Activated CD8-positive, alpha-beta memory T cell treated with anti-CD3 and anti-CD28 coated beads, Interleukin-2, amount 50 U/mL, for 24 hours (primary cell): ENCODE data around the gene THAP11.
A peak's percentile ranks its signal among the peaks of the same experiment; 100 is the strongest.
"Not testable (repeated sequence)": the region's sequence is repeated elsewhere in the genome, so short reads cannot be mapped to it uniquely, and the experiment has no call there.

ENCODE experiments used
- DNase-seq: peaks from one replicate; pipeline ENCODE4 v3.0.0-alpha.2; 2020; ENCODE audit errors: extremely low read depth

The THAP11 gene

GRCh38 chr16:67834242-67834614, 7.9 kb upstream of the THAP11 start:
- DNase-seq, result no peak

- DNase-seq, result not testable (repeated sequence)
Observed at GRCh38 chr16:67837190-67837589, 4.9 kb upstream of the THAP11 start.

DNA sequence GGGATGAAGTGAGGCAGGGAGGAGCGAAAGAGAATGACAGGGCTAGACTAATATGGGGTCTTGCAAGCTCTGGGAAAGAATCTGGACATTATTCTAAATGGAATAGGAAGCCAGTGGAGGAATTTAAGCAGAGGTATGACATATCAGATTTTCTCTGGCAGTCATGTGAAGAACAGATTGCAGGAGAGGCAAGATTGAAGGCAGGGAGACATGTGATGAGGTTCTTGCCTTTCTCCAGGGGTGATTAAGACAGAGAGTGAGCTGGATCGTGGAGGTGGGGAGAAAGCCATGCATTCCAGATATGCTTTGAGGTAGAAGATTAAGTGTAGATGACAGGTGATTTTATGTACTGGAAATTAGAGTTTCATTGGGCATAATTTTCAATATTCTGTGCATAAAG, 4.3 kb upstream of the THAP11 start:
- DNase-seq, result no peak

GRCh38 chr16:67841198-67841815, 813 bp upstream of the THAP11 start:
- no peak for DNase-seq

GRCh38 chr16:67842509-67843342, 606 bp downstream of the THAP11 start:
- DNase-seq, result no peak

DNA sequence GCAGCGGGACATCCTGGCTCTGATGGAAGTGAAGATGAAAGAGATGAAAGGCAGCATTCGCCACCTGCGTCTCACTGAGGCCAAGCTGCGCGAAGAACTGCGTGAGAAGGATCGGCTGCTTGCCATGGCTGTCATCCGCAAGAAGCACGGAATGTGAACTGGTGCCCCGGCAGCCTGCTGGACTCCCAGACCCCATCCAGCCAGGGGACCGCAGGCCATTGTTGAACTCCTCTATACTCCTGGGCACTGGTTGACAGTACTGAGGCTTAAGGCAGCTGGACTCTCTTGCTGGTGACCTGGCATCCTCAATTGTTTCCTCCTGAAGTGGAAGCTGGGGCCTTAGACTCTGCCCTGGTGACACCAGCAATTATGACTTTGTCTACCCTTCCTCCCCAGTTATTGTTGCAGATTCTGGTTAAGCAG, 1.2 kb downstream of the THAP11 start:
- no peak for DNase-seq

DNA sequence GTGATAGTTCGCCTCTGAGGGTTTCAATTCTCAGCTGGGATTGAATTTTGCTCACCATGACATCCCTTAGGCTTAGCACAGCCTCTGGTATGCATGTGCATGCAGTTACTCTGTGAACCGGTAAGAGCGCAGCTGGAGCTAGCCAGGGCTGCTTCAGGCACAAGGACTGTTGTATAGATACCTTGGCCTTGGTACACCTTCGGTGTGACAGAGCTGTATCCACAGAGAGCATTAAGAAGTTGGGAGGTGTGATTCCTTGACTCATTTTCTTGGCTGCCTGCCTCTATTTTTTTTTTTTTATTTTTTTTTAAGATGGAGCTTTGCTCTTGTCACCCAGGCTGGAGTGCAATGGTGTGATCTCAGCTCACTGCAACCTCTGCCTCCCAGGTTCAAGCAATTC, 2.4 kb downstream of the THAP11 start:
- no peak for DNase-seq

GRCh38 chr16:67845291-67846062, 3.4 kb downstream of the THAP11 start:
- DNase-seq, result no peak

- DNase-seq, result no peak
Observed at GRCh38 chr16:67846063-67846319, 3.9 kb downstream of the THAP11 start.

GRCh38 chr16:67846320-67847063, 4.4 kb downstream of the THAP11 start, which contains the start of gene NUTF2:
TSS of gene NUTF2 (plus strand) at chr16:67846933. CDS start at chr16:67865131, 18,198 bp downstream.
- peak; percentile 87 for DNase-seq

DNA sequence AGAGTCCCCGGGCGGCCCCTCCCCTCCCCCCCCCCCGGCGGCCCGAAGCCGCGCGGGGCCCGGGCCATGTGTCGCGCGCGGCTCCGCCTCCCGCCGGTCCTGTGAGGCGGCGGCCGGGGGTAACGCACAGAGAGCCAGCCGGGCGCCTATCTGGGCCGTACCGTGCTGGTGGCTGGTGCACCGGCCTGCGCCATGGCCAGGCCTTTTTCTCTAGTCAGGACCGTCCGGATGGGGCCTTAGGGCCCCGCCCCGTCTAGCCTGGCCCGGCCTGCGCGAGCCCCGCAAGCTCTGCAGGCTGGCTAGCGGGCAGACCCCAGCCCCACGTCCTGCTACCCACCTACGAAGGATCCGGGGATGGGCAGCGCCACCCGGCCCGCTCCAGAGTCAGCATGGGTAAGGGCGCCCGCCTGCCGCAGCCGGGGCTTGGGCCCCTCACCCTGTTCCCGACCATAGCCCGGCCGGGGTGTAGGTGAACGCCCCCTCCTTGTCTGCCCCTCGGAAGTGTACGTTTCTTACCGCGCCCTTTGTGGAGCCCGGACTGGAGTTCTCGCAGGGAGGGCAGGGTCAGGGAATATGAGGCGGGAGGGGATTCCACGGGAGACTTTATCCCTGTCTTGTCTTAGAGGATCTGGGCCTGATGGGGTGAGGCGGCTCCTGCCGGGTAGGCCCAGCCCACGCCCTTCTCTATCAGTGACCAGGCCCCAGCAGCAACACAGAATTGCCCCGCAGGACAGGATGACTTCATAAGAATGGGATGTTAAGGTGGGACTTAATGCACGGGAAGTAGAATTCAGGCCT, 5.1 kb downstream of the THAP11 start, which contains the start of gene CENPT:
TSS of gene CENPT (minus strand) at position 630 of the 798 bp plus-strand sequence. CDS start 13,834 bp downstream, outside the sequence.
- DNase-seq, result no peak

DNA sequence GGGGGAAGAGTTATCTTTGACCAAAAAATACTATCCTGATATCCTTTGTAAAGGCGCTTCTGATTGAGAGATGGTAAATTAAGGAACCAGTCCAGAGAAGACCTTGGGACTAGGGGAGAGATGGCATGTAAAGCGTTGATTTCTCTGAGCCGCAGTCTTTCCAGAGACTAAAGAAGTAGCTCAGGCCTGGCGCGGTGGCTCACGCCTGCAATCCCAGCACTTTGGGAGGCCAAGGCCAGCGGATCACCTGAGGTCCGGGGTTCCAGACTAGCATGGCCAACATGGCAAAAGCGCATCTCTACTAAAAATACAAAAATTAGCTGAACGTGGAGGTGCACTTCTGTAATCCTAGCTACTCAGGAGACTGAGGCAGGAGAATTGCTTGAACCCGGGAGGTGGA, 6.0 kb downstream of the THAP11 start:
- no peak for DNase-seq

GRCh38 chr16:67853670-67854069, 11.6 kb downstream of the THAP11 start:
- DNase-seq, result no peak

DNA sequence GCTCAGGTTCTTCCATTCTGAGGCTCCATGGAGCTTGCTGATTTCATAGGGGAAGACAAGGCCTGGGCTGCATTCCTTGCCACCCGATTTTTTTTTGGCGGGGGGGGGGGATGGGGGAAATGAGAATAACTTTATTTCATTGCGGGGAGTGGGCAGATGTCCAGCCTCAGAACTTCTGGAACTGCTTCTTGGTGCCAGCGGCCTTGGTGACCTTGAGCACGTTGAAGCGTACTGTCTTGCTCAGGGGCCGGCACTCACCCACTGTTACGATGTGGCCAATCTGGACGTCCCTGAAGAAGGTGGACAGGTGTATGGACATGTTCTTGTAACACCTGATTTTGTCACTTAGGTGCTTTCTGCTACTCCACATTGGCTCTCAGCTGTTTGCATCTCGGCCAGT, 13.7 kb downstream of the THAP11 start:
- DNase-seq, result no peak

- DNase-seq, result no peak
Observed at GRCh38 chr16:67856927-67857546, 14.9 kb downstream of the THAP11 start.

- no peak for DNase-seq
Observed at GRCh38 chr16:67857547-67858233, 15.6 kb downstream of the THAP11 start.

DNA sequence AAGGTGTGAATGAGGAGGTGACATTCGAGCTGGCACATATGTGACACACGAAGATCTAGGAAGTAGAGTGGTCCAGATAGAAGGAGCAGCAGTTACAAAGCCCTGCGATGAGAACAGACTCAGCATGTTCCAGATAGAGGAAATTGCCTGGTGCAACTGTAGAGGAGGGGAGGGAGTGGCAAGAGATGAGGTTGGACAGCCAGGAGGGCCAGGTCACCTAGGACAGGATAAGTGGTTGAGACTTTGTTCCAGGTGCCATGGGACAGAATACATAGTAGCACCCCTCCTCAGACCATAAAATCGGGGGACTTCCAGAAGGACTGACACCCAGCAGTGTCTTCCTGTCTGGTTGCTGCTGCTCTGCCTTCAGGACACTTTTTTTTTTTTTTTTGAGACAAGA, 16.4 kb downstream of the THAP11 start:
- no peak for DNase-seq

DNA sequence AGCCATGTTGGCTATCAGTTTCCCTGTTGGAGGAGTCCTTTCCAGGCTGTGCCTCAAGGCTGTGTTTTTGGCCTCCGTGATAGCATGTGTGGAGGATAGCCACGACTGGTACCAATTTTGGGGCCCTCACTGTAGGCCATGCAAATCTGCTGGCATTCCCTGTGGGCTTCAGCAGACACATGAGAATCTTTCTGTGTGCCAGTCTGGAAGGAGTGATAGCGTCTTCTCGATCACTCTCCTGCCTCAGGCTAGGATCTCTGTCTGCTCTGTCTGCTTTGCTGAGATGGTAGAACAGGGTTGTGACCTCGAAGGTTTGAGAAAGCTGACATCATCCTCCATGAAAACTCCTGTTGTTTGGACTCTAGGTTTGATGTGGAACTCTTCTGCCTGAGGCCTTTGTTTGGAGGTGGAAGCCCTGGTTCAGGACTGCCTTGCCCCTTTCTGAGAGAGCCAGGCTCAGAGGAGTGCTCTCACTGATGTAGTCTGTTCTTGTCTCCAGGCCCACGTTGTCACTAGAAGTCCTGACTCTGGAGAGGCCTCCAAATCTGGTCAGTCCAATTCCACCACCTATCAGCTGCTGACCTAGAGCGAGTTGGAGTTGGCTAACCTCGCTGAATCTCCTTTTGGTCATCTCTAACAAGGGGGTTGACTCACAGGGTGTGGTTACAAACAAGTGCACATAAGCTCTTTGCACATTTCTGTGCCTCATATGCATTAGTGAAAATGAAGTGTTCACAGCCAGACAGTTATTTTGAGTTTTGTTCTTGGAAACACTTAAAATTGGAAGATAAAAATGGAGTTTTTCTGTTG, 18.7 kb downstream of the THAP11 start:
- DNase-seq, result no peak

GRCh38 chr16:67861877-67862276, 19.8 kb downstream of the THAP11 start:
- no peak for DNase-seq
